Islet of Langerhans (tissue), 1 donor: ENCODE results near the gene DMRT3.
A peak's percentile ranks its signal among the peaks of the same experiment; 100 is the strongest.

Experiments used
- FAIRE-seq: peaks from one replicate; lab custom pipeline; 2011; peaks lifted over from hg19 to GRCh38; lab: Jason Lieb, UNC

Gene DMRT3

GRCh38 chr9:1001838-1002237 is 25.4 kb downstream of the DMRT3 start:
- FAIRE-seq: no peak

- FAIRE-seq: no peak
Measured at GRCh38 chr9:1002678-1003077, 26.2 kb downstream of the DMRT3 start.

DNA sequence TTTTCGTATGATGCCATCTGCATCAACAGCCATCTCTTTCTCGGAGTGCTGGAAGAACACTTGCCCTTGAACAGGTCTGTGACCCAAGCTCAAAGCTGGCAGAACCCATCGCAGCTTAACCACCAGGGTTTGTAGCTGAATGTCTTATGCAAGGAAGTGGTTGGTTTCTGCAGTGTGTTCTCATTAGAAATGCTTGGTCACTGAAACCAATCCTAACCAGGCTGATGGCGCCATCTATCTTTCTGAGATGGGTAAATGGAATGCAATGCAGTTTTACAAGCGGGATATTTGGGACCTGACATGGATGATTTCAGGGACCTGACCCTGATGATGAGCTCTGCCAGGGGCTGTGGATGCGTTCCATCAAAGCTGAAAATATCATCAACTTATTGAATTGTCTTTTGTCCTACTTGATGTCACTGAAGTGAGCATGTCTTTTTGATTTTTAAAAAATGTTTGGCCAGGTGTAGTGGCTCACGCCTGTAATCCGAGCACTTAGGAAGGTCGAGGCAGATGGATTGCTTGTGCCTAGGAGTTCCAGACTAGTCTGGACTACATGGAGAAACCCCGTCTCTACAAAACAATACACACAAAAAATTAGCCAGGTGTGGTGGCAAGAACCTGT is 28.7 kb downstream of the DMRT3 start:
- peak; percentile 38 for FAIRE-seq

GRCh38 chr9:1007312-1007711 is 30.9 kb downstream of the DMRT3 start:
- no peak for FAIRE-seq

DNA sequence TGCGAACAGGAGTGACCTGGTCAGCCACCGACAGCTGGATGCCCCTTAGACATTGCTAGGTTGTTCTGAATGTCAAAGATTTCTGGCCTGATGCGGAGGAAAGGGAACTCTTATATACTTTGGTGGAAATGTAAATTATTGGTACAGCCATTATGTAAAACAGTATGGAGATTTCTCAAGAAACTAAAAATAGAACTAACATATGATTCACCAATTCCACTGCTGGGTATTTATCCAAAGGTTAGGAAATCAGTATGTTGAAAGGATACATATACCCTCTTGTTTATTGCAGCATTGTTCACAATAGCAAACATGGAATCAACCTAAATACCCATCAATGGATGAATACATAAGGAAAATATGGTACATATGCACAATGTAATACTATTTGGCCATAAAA is 31.8 kb downstream of the DMRT3 start:
- FAIRE-seq: no peak

- FAIRE-seq: no peak
Measured at GRCh38 chr9:1009101-1009707, 32.7 kb downstream of the DMRT3 start.

DNA sequence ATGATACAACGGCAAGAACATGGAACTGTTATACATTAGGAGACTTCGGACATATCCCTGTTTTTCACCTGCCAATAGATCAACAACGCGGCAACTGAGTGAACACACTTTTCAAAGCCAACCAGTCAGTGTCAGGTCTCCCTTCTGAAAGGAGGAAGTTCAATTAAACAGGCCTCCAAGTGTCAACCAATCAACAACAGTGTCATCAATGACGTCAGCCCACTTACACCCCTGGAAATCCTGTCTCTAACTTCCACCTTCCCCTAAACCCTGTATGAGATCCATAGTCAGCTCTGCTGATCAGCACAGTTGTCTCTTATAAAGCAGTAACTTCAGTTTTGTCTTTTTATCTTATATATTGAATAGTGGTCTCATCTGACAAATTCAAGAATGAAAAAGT is 36.6 kb downstream of the DMRT3 start:
- no peak for FAIRE-seq

DNA sequence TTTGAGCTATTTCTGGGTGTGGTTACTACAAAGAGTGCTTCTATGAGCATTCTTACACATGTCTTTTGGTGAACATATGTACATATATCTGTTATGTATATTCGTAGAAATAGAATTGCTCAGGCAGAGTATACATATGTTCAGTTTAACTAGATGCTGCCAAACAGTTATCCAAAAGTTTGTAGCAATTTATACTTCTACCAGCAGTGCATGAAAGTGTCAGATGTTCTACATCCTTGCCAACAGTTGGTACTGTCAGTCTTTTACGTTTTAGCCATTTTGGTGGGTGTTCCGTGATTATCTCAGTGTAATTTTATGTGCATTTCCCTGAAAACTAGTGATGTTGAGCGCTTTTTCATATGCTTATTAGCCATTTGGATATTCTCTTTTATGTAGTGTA is 37.8 kb downstream of the DMRT3 start:
- no peak for FAIRE-seq

DNA sequence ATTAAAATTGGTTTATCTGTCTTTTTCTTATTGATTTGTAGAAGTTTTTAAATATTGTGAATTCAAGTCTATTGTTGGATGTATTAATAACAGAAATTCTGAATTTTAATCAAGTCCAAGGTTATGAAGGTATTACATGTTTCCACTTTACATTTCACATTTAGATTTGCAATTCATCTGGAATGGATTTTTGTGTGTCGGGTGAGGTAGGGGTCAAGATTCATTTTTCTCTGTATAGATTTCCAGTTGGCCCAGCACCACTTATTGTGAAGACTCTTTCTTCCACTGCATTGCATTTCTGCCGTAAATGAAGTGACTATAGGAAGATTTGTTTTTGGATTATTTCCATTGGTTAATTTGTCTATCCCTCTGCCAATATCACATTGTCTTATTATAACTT is 38.2 kb downstream of the DMRT3 start:
- FAIRE-seq: peak; percentile 21

DNA sequence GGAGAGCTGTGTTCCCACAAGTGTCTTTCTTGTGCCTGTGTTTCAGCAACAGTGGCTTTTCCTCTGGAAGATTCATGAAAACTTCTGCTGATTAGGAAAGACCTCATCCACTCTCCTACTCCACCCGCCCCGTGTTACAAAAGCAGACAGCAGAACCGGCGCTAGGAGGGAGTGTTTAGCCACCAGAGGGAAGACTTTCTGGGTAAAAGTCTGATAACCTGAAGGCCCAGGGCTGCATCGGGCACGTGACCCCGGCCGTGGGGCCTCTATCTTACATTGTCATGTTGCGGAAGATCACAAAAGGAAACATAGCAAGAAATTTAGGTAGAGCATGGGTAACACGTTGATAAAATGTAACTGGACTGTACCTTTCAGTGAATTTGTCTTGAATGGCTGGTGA is 41.7 kb downstream of the DMRT3 start:
- no peak for FAIRE-seq

DNA sequence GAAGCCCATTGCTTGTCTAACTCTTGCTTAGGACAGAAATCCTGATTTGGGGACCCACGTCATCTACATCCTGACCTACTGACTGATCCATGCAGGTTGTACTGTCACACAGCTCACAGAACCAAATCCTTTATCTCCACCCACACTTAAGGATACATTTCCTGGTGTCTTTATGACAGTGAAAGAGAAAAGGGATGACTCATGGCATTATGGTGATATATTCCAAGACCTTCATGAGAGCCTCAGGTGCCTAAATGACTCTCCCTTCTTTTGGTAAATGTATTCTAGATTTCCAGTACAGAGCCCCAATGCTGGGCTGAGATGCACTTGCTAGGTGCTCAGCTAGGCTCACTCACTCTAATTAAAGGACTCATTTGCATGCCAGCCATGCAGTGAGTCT is 47.7 kb downstream of the DMRT3 start:
- no peak for FAIRE-seq

- no peak for FAIRE-seq
Measured at GRCh38 chr9:1025131-1025530, 48.7 kb downstream of the DMRT3 start.

DNA sequence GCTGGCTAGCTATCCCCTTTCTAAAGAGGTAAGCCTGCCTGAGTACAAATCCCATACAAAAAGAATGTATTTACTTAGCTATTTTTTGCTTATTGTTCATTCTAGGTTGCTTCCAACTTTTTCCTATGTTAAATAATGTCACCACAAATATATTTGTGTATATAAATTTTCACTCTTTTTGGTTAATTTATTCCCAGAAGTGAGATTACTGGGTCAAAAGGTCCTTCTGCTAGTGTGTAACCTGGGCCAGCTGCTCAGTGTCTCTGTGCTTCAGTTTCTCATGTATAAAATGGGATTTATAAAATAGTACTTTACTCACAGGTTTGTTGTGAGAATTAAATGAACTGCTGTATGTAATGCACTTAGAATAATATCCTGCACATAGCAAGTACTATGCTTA is 49.8 kb downstream of the DMRT3 start:
- no peak for FAIRE-seq

DNA sequence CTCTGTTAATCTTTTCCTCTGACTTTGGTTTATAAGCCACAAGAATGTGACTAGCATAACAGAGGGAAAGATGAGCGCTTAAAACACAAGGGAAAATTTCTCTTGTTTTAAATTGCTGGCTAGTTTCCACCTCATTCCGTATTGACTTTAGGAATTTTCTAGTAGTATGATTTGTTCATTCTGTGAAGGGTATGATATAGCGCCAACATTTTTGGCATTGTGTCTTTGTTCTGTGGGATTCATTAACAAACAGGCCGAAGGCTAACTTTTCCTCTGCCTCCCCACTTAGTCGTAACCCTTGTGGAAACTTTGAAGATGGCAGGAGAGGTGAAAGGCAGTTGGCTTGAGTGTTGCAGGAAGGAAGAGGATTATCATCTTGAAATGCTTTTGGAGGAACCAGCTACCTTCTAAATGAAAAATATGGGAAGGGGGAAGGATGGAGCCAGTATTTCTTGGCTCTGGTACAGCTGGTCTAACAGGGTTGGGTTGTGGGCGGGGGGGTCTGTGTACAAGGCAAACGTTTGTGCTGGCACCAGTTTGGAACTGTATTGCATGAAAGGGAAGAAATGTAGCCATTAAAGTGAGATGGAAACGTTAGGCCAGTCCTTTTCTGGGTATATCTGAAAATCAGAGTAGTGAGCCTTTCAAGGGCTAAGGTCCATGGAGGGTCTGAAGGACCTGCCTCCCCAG is 52.2 kb downstream of the DMRT3 start:
- no peak for FAIRE-seq

DNA sequence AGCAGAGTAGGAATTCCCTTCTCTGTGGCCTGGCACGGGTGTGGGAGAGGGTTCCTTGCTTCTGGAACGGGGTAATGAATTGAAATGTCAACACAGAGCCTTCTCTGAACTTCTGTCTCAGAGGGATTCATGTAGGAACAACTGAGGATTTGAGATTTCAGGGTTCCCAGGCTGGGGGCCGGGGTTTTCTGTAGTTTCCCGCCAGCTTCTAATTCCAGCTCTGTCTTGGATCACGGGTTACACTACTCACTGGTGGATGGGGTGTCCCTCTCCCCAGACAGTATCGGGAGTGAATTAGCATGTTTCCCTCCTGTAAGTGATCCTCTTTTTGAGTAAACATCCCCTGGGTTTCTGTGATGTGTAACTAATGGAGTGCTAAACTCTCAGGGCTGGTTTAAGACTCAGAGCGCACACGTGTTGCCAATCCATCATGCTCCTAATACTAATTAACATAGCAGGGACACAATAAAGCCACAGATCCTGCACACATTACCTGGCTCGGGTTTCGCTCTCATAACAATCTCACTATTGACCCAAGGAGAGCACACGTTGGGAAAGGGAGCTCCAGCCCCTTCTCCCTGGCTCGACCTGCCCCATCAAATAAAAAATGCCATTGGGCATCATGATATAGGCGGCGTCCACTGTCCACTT is 55.6 kb downstream of the DMRT3 start:
- no peak for FAIRE-seq

GRCh38 chr9:1034271-1034670 is 57.8 kb downstream of the DMRT3 start:
- no peak for FAIRE-seq

DNA sequence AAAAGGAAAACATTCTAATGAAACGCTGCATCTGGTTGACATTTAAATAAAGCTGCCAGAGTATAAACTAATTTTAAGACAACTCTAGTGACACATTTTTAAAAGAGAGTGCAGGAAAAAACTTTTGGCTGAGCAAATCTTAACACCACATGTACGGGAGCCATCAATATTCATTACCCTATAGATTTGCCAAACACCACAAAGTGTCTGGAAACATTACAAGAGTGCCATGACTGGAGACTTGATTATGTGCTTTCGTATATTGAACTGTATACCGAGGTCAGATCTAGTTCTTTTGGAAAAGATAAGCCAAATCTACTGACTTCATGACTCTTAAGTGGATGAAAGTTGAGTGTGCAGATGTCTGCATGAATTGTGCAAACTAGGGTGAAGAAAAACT is 63.1 kb downstream of the DMRT3 start:
- FAIRE-seq: no peak
